Tibial nerve (tissue), 4 donors: Measurements from ENCODE around the gene CDH6.

Source experiments
- CTCF ChIP-seq, 5 experiments: fragments of 200-600 bp in 3 of 5; fragments of 450-650 bp in 2 of 5; sonication (generic) in 3 of 5; IDR thresholded peaks; one replicate each; pipeline ENCODE4 v1.5.1; 2016 to 2019; ENCODE audit warnings: antibody characterized with exemption in 5 of 5, mild to moderate bottlenecking in 3 of 5, moderate library complexity in 2 of 5
- EP300 ChIP-seq, 2 donors: sonication (generic); formaldehyde crosslinking; IDR thresholded peaks; one replicate each; pipeline ENCODE4 v1.6.1; 2017; ENCODE audit warnings: antibody characterized with exemption in 2 of 2, mild to moderate bottlenecking in 1 of 2

GRCh38 chr5:31347552-31347905 lies 154.0 kb downstream of the CDH6 start:
- TF ChIP-seq CTCF (IDR thresholded peaks at IDR 0.05) (no peak), EP300 (IDR thresholded peaks at IDR 0.05) (no peak)
